Measurements from ENCODE around the gene ODF4. TPM values are rescaled to one million over a fixed set of nuclear protein-coding genes. Genes with fewer than 3 reads are reported as not detected.

The ODF4 gene
- total and polyA plus RNA-seq, 10 of the 15 experiments (the other 5 are each of a cell fraction or from before 2014, with no cell fraction given), result not detected

DNA sequence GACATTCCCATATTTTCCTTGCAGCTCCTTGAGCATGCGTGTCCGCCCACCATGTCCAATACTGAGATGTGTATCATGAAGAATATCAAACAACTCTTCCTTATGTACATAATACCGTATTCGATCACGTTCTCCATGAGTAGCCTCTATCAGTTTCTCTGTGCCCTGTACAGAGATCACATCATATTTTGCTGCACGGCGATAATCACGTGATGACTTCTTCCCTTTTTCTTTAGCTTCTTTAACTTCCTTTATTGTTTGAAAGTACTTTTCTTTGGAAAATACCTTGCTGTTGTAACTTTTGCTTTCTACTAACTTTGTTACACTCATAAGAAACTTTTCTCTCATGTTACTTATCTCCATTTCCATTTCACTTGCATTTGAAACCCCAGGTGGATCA is 30.3 kb downstream of the ODF4 start:
- Histone ChIP-seq H3K4me1 (ENCODE audit: control insufficient read depth, insufficient read depth, low read length) (no peaks in the 10 kb centered on the region), H2AFZ (ENCODE audit: control insufficient read depth, low read depth, low read length) (no peak overlapping the region), H4K20me1 (ENCODE audit: control insufficient read depth, insufficient read depth) (no peaks in the 10 kb centered on the region), H3K27me3 (replicated peaks in 1 of 2; ENCODE audit: control insufficient read depth in 2 of 2, insufficient read depth in 2 of 2, low read length in 1 of 2) (no peaks in the 10 kb centered on the region), H3K4me3 (no peak overlapping the region), H3K9ac (ENCODE audit: control insufficient read depth, insufficient read depth, low read length) (no peak overlapping the region), H3K4me2 (ENCODE audit: control insufficient read depth, insufficient read depth) (no peak overlapping the region), H3K27ac (ENCODE audit: control insufficient read depth, insufficient read depth) (no peak overlapping the region), H3K36me3 (ENCODE audit: control insufficient read depth in 2 of 2, insufficient read depth in 2 of 2, low read length in 1 of 2) (peaks cover 0 to 8% of the 10 kb centered on the region in 2 experiments; a peak in 1 of 4 replicates), H3K79me2 (ENCODE audit: control insufficient read depth, insufficient read depth, low read length) (no peaks in the 10 kb centered on the region), H3K9me3 (replicated peaks; ENCODE audit: control insufficient read depth, insufficient read depth, low read length) (no peaks in the 10 kb centered on the region)
- in situ Hi-C loops (cut with MboI) (no loop called here), intact Hi-C loops (cut with micrococcal nuclease; ENCODE audit: unreplicated experiment) (no loop called here)
- ATAC-seq (no peak), DNase-seq (ENCODE audit: low read depth, low spot score) (no peak), FAIRE-seq (no peak)
- WGBS (ENCODE audit: insufficient coverage, insufficient replicate concordance, low lambda C conversion rate, missing lambda C conversion rate), result 79% methylated on average over 8 of the region's 8 CpGs
- ChIA-PET SMC1A (ENCODE audit: uncharacterized antibody, unreplicated experiment) (no interaction called here), CTCF (interaction anchor here (0.8 kb wide), 1 partner anchor 15 kb away, joined by 4 read pairs; no protein-coding TSS in a partner anchor), POLR2A (no interaction called here), RAD21 (ENCODE audit: unreplicated experiment) (no interaction called here)
- TF ChIP-seq CEBPB (IDR thresholded peaks at IDR 0.05; ENCODE audit: borderline replicate concordance in 1 of 2, low read depth in 2 of 2, low read length in 2 of 2) (no peak), BHLHE40 (IDR thresholded peaks at IDR 0.05; ENCODE audit: borderline replicate concordance in 1 of 2, low read depth in 2 of 2, low read length in 1 of 2) (0 out of 4 replicates have a peak, but pooled peaks of 1 of the 2 experiments have one; percentile 29), CREM (IDR thresholded peaks at IDR 0.05; ENCODE audit: low read depth) (no peak), RAD51 (IDR thresholded peaks at IDR 0.05) (peak; percentile 55; the same call in 1 of the 2 replicates)
- no TSS peak for BruUV-seq (replicated peaks)

DNA sequence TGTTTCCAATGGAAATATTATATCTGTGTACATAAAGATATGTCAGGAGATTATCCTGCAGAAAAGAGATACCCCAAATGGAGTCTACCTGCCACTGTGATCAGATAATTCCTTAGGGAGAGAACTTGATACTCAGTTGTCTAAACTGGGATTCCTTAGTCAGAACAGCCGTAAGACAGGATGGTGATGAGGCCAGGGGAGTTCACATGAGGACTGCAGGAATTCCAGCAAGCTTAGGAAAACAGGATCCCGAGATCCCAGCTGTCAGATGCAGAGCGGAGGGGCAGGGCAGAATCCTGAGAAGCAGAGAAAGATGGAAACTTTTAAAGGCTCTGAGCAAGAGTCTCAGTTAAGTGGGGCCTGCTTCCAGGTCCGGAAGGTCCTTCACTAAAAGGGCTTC is 32.1 kb downstream of the ODF4 start:
- in situ Hi-C loops (cut with MboI), result no loop called here
- CTCF ChIA-PET, result no interaction called here
- peaks cover 8% of the 10 kb centered on the region for H3K79me2 ChIP-seq (ENCODE audit: control insufficient read depth, insufficient read depth, low read length)

More for the DNA sequence above, 32.1 kb downstream of the ODF4 start:
- BruUV-seq (replicated peaks), result no TSS peak
- no peaks in the 10 kb centered on the region; the same call in 2 of the 3 replicates for H3K9me3 ChIP-seq (replicated peaks; ENCODE audit: control insufficient read depth, insufficient read depth, low read length)
- no peak overlapping the region for H3K27ac ChIP-seq (ENCODE audit: control insufficient read depth, insufficient read depth)
- H2AFZ ChIP-seq (ENCODE audit: control insufficient read depth, low read depth, low read length), result no peak overlapping the region
- intact Hi-C loops (cut with micrococcal nuclease; ENCODE audit: unreplicated experiment), result no loop called here
- peaks cover 4 to 9% of the 10 kb centered on the region in 2 experiments; a peak in 3 of 4 replicates for H3K36me3 ChIP-seq (ENCODE audit: control insufficient read depth in 2 of 2, insufficient read depth in 2 of 2, low read length in 1 of 2)
- ChIA-PET RAD21 (ENCODE audit: unreplicated experiment) (no interaction called here), SMC1A (ENCODE audit: uncharacterized antibody, unreplicated experiment) (no interaction called here), POLR2A (no interaction called here)
- DNase-seq (ENCODE audit: low read depth, low spot score), result no peak
- no peak for FAIRE-seq
- H3K4me1 ChIP-seq (ENCODE audit: control insufficient read depth, insufficient read depth, low read length), result peaks cover 2% of the 10 kb centered on the region
- no peak overlapping the region for H3K4me3 ChIP-seq
- TF ChIP-seq ZSCAN29 (IDR thresholded peaks at IDR 0.05) (no peak), KLF5 (IDR thresholded peaks at IDR 0.05; ENCODE audit: partially characterized antibody) (no peak), BMI1 (IDR thresholded peaks at IDR 0.05; ENCODE audit: borderline replicate concordance) (no peak), MTA3 (IDR thresholded peaks at IDR 0.05; ENCODE audit: borderline replicate concordance, low read length) (no peak), RAD21 (IDR thresholded peaks at IDR 0.05; ENCODE audit: insufficient read depth, low read depth, low read length) (no peak), RELA (IDR thresholded peaks at IDR 0.05; ENCODE audit: borderline replicate concordance, partially characterized antibody) (no peak), JUND (IDR thresholded peaks at IDR 0.05; ENCODE audit: low read depth, low read length) (no peak)
- WGBS (ENCODE audit: insufficient coverage, insufficient replicate concordance, low lambda C conversion rate, missing lambda C conversion rate), result 78% methylated on average over 4 of the region's 4 CpGs
- H3K9ac ChIP-seq (ENCODE audit: control insufficient read depth, insufficient read depth, low read length), result no peak overlapping the region
- no peak for ATAC-seq
- H3K27me3 ChIP-seq (replicated peaks in 1 of 2; ENCODE audit: control insufficient read depth in 2 of 2, insufficient read depth in 2 of 2, low read length in 1 of 2), result no peaks in the 10 kb centered on the region
- no peak overlapping the region for H3K4me2 ChIP-seq (ENCODE audit: control insufficient read depth, insufficient read depth)
- H4K20me1 ChIP-seq (ENCODE audit: control insufficient read depth, insufficient read depth), result no peaks in the 10 kb centered on the region
